ENCODE data around the gene MGRN1. TPM values are rescaled to one million over a fixed set of nuclear protein-coding genes. Genes with fewer than 3 reads are reported as not detected.

Gene MGRN1
- total RNA-seq, 2 donors from 2014 or later = 66.9 to 71.4 TPM

- TF ChIP-seq CTCF (conservative IDR thresholded peaks at IDR 0.05) = no peak
- Histone ChIP-seq H3K27me3 (ENCODE audit: control insufficient read depth, insufficient read depth, low read length, poor library complexity, severe bottlenecking) (no peaks in the 10 kb centered on the region), H3K27ac (ENCODE audit: low read depth, low read length) (no peak overlapping the region), H3K4me3 (ENCODE audit: low read length) (no peak overlapping the region), H3K4me1 (ENCODE audit: control insufficient read depth, insufficient read depth, low read length) (peaks cover 7% of the 10 kb centered on the region), H3K36me3 (ENCODE audit: control insufficient read depth, insufficient read depth, low read length) (peaks cover 8% of the 10 kb centered on the region), H3K9ac (ENCODE audit: extremely low read depth, low read length, poor library complexity, severe bottlenecking) (no peak overlapping the region), H3K9me3 (ENCODE audit: control insufficient read depth, low read length) (no peaks in the 10 kb centered on the region)
- peak; percentile 48 for DNase-seq
- Mint-ChIP-seq H3K9me3 (no peaks in the 10 kb centered on the region), H3K36me3 (ENCODE audit: low read depth) (peaks cover 7% of the 10 kb centered on the region), H3K27me3 (ENCODE audit: insufficient read depth) (no peaks in the 10 kb centered on the region), H3K4me3 (no peak overlapping the region), H3K27ac (no peak overlapping the region), H3K4me1 (peaks cover 10% of the 10 kb centered on the region)
- WGBS, 2 experiments (ENCODE audit: insufficient coverage in 1 of 2, insufficient read length in 1 of 2) = 92 to 97% methylated on average over 23 to 45 of the region's 45 CpGs
Measured at GRCh38 chr16:4609200-4610010, 15.2 kb upstream of the MGRN1 start.

- Mint-ChIP-seq H3K9me3 (no peaks in the 10 kb centered on the region), H3K36me3 (ENCODE audit: low read depth) (peaks cover 7% of the 10 kb centered on the region), H3K27me3 (ENCODE audit: insufficient read depth) (no peaks in the 10 kb centered on the region), H3K4me1 (peaks cover 10% of the 10 kb centered on the region), H3K4me3 (no peak overlapping the region), H3K27ac (no peak overlapping the region)
- DNase-seq = peak; percentile 59
- H3K4me3 ChIP-seq (ENCODE audit: low read length) = no peak overlapping the region
- no peaks in the 10 kb centered on the region for H3K9me3 ChIP-seq (ENCODE audit: control insufficient read depth, low read length)
- peaks cover 7% of the 10 kb centered on the region for H3K4me1 ChIP-seq (ENCODE audit: control insufficient read depth, insufficient read depth, low read length)
- no peak overlapping the region for H3K27ac ChIP-seq (ENCODE audit: low read depth, low read length)
- no peak for TF ChIP-seq CTCF (conservative IDR thresholded peaks at IDR 0.05)
- no peaks in the 10 kb centered on the region for H3K27me3 ChIP-seq (ENCODE audit: control insufficient read depth, insufficient read depth, low read length, poor library complexity, severe bottlenecking)
- no peak overlapping the region for H3K9ac ChIP-seq (ENCODE audit: extremely low read depth, low read length, poor library complexity, severe bottlenecking)
- peaks cover 8% of the 10 kb centered on the region for H3K36me3 ChIP-seq (ENCODE audit: control insufficient read depth, insufficient read depth, low read length)
- 91% methylated on average over 18 to 32 of the region's 32 CpGs for WGBS, 2 experiments (ENCODE audit: insufficient coverage in 1 of 2, insufficient read length in 1 of 2)
Measured at GRCh38 chr16:4610011-4611005, 14.3 kb upstream of the MGRN1 start.

GRCh38 chr16:4611337-4612021 lies 13.1 kb upstream of the MGRN1 start:
- TF ChIP-seq CTCF (conservative IDR thresholded peaks at IDR 0.05) = no peak

More at GRCh38 chr16:4611337-4612021, 13.1 kb upstream of the MGRN1 start:
- Mint-ChIP-seq H3K9me3 (no peaks in the 10 kb centered on the region), H3K4me3 (no peak overlapping the region), H3K27ac (peak overlapping the region; percentile 29), H3K36me3 (ENCODE audit: low read depth) (peaks cover 7% of the 10 kb centered on the region), H3K4me1 (peaks cover 11% of the 10 kb centered on the region), H3K27me3 (ENCODE audit: insufficient read depth) (no peaks in the 10 kb centered on the region)
- peaks cover 7% of the 10 kb centered on the region for H3K4me1 ChIP-seq (ENCODE audit: control insufficient read depth, insufficient read depth, low read length)
- peak; percentile 56 for DNase-seq
- no peak overlapping the region for H3K27ac ChIP-seq (ENCODE audit: low read depth, low read length)
- H3K36me3 ChIP-seq (ENCODE audit: control insufficient read depth, insufficient read depth, low read length) = peaks cover 8% of the 10 kb centered on the region
- H3K4me3 ChIP-seq (ENCODE audit: low read length) = no peak overlapping the region
- H3K27me3 ChIP-seq (ENCODE audit: control insufficient read depth, insufficient read depth, low read length, poor library complexity, severe bottlenecking) = no peaks in the 10 kb centered on the region
- 89 to 96% methylated on average over 14 to 22 of the region's 22 CpGs for WGBS, 2 experiments (ENCODE audit: insufficient coverage in 1 of 2, insufficient read length in 1 of 2)
- no peak overlapping the region for H3K9ac ChIP-seq (ENCODE audit: extremely low read depth, low read length, poor library complexity, severe bottlenecking)
- no peaks in the 10 kb centered on the region for H3K9me3 ChIP-seq (ENCODE audit: control insufficient read depth, low read length)
